NCI-H2107 treated with DMSO at 0.1 percent for 48 hours (cell line): ENCODE results near the gene POLR1A.

Experiments
- DNase-seq: peaks from one replicate; lab custom pipeline; 2025; ENCODE audit not compliant: unreplicated experiment; lab: John Stamatoyannopoulos, UW

The POLR1A gene

GRCh38 chr2:85984788-85985187 is 120.9 kb downstream of the POLR1A start:
- no peak for DNase-seq

DNA sequence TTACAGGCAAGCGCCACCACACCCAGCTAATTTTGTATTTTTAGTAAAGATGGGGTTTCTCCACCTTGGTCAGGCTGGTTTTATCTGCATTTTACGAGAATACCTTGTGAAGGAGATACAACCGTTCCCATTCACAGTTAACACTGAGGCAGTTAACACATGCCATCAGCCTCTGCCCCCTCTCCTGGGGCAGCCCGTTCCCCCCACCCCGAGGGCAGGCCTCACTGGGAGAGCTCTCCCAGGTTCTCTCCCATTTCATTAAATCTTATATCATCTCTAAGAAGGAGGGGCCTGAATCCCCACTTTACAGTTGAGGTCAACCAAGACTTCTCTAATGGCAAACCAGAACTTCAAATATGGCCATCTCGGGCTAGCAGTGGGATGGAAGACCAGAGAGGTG is 121.9 kb downstream of the POLR1A start:
- no peak for DNase-seq

DNA sequence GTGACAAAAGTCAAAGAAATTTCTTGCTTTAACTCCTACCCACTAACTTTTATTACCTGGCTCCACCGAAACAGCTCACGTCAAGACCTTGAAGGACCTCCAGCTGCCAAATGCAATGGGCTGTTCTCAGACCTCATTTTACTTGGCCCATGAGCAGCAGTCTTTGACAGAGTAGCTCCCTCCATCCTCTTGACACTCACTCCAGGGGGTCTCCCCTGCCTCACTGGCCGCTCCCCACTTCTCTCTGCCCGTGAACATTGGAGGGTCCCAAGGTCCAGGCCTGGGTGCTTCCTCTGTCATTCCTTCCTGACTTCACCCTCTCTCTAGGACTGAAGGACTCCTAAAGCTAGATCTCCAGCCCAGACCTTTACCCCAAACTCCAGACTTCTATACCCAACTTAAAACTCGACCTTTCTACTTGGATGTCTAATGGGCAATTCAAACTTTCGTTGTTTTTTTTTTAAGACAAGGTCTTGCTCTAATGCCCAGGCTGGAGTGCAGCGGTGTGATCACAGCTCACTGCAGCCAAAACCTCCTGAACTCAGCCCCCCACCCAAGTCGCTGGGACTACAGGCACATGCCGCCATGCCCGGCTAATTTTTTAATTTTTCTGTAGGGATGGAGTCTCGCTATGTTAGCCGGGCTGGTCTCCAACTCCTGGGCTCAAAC is 124.0 kb downstream of the POLR1A start:
- no peak for DNase-seq

GRCh38 chr2:85978883-85979780 is 126.6 kb downstream of the POLR1A start:
- no peak for DNase-seq

DNA sequence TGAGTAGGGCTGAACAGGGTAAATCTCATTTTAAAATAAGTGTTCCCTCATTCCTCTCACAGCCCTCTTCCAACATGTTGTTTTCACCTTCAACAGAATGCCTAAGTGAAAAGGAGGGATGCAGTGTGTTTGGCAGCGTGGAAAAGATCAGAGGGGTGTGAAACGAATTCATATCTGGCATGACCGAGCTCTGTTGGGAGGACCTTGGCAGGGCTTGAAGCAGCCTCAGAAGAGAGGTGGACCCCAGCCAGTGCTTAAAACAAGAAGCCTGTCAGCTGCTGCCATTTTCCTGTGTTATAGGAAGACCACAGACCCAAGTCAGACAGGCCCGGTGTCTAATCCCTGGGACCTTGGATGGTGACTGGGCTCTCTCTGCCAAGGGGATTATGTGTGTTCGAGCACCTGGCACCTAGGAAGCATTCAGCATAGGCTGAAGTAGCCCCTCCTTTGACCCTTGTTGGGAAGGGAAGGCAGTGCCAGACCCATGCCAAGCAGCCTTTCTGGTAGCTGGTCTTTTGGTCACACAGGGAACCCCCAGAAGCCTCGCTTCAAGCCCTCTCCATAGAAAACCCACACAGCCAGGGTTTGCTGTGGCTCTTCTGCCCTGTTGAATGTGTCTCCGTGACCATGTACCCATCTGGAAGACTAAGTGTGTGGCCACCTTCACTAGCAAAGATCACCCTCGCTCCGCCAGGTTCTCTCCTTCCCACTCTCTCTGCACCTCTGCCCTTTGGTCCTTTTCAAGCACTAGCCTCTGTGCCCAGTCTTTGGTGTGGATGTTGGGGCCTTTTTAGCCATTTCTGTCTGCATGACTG is 129.4 kb downstream of the POLR1A start:
- DNase-seq, result no peak

- no peak for DNase-seq
Measured at GRCh38 chr2:85975581-85975980, 130.1 kb downstream of the POLR1A start.

GRCh38 chr2:85974390-85974789 is 131.3 kb downstream of the POLR1A start:
- no peak for DNase-seq

DNA sequence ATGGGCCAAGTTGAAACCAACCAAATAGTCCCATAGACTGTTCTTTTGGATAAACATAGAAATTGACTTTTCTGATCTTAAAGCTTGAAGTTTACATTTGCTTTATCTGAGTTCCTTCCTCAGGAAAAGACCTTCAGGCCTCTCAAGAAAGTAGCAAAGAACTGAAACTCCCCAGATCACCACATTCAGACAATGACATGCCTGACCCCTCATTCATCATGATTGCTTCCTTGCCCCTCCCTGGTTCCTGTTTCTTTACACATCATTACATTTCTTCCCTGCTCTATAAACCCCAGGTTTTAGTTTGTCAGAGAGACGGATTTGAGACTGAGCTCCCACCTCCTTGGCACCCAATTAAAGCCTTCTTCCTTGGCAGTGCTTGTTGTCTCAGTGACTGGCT is 133.3 kb downstream of the POLR1A start:
- DNase-seq, result no peak

DNA sequence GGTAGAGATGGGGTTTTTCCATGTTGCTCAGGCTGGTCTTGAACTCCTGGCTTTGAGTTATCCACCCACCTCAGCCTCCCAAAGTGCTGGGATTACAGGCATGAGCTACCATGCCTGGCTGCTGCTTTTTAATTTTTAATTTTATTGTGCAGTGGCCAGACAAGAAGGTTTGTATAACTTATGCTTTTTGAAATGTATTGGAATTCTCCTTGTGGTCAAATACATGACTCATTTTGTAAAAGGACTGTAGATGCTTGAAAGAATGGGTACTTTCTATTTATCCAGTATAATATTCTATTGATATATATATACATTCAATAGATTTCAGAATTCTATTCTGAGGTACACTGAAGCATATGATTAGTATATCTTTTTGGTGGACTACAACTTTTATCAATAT is 134.3 kb downstream of the POLR1A start:
- no peak for DNase-seq
